ENCODE results near the gene SCYGR3. TPM values are rescaled to one million over a fixed set of nuclear protein-coding genes. Genes with fewer than 3 reads are reported as not detected.

SCYGR3 gene
- total RNA-seq, 4 donors from 2014 or later, result not detected

DNA sequence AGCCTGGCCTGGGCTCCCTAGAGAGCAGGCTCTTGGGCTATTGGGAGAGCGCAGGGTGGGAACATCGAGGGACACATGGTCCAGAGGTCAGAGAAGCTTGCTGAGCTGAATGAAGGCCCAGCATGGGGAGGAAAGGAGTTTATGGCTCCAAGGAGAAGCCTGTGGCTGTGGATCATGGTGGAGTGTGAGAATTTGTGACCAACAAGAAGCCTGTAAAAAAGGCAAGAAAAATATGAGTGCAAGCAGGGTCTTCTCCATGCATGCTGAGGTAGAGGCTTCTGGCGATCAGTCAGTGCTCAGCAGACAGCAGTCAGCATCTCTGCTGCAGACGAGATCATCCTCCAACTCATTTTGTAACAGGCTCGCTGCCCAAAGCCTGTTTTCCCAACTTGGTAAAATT is 1.3 kb upstream of the SCYGR3 start:
- intact Hi-C loops (cut with DNase I; ENCODE audit: low total_unique reads), result no loop called here
- Histone ChIP-seq H3K27ac (no peak overlapping the region), H3K9me3 (no peaks in the 10 kb centered on the region), H3K36me3 (no peaks in the 10 kb centered on the region), H3K4me1 (no peaks in the 10 kb centered on the region), H3K4me3 (no peak overlapping the region), H3K27me3 (peaks cover 0 to 6% (median 0%) of the 10 kb centered on the region in 3 donors)
- TF ChIP-seq POLR2A (IDR thresholded peaks at IDR 0.05), result no peak
- no peak for TF ChIP-seq CTCF (IDR thresholded peaks at IDR 0.05 in 4 of 5, conservative IDR thresholded peaks at IDR 0.05 in 1 of 5)
- ATAC-seq (no peak), DNase-seq (no peak)
- in situ Hi-C loops (cut with MboI; ENCODE audit: low sequenced_read_pairs in 4 of 4), result no loop called here

- intact Hi-C loops (cut with DNase I; ENCODE audit: low total_unique reads), result no loop called here
- Histone ChIP-seq H3K27ac (no peak overlapping the region), H3K4me3 (no peak overlapping the region), H3K4me1 (no peaks in the 10 kb centered on the region), H3K27me3 (peaks cover 0 to 6% (median 0%) of the 10 kb centered on the region in 3 donors), H3K9me3 (no peaks in the 10 kb centered on the region), H3K36me3 (no peaks in the 10 kb centered on the region)
- DNase-seq (no peak), ATAC-seq (no peak)
- TF ChIP-seq POLR2A (IDR thresholded peaks at IDR 0.05) (no peak), CTCF (IDR thresholded peaks at IDR 0.05 in 4 of 5, conservative IDR thresholded peaks at IDR 0.05 in 1 of 5) (no peak)
- in situ Hi-C loops (cut with MboI; ENCODE audit: low sequenced_read_pairs in 4 of 4), result no loop called here
These were observed 541 bp upstream of the SCYGR3 start for GRCh38 chr2:227615181-227615580.

DNA sequence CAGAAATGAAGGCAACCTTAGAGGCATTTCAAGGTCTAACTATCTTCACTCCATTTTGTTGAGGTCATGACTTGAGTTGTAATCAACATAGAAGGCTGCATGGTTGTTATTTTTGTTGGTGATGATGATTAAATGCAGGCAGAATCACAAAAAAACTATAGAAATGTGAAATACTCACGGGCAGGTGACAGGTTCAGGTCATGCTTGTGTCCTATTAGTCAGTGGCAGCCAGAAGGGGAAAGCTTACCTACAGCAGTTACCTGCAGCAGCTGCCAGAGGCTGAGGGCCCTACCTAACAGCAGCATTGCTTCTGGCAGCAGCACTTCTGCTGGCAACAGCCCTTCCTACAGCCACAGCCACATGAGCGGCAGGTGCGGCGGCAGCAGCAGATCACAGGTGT is 394 bp downstream of the SCYGR3 start:
- in situ Hi-C loops (cut with MboI; ENCODE audit: low sequenced_read_pairs in 4 of 4), result no loop called here
- Histone ChIP-seq H3K27me3 (peaks cover 0 to 6% (median 0%) of the 10 kb centered on the region in 3 donors), H3K27ac (no peak overlapping the region), H3K9me3 (no peaks in the 10 kb centered on the region), H3K36me3 (no peaks in the 10 kb centered on the region), H3K4me3 (no peak overlapping the region), H3K4me1 (no peaks in the 10 kb centered on the region)
- no peak for ATAC-seq
- no peak for DNase-seq
- intact Hi-C loops (cut with DNase I; ENCODE audit: low total_unique reads), result no loop called here
- TF ChIP-seq CTCF (IDR thresholded peaks at IDR 0.05 in 4 of 5, conservative IDR thresholded peaks at IDR 0.05 in 1 of 5) (no peak), POLR2A (IDR thresholded peaks at IDR 0.05) (no peak)

DNA sequence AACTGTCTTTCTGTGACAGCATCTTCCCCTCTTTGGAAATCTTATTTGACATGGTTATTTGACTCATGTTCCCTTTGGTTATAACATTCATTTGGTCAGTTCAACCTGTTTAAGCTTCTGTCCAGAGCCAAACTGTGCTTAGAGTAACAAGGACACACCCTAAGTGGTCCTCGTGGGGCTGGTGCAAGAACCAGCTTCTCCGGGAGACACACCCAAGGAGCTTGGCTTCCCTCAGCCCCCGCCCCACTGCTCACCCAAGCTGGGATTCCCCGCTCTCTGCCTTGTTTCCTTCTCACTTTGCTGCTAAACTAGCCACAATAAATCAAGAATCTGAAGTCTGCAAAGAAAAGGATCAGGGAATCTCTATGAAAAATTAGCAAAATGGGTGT is 1.4 kb downstream of the SCYGR3 start:
- no peak overlapping the region for H3K4me3 ChIP-seq
- intact Hi-C loops (cut with DNase I; ENCODE audit: low total_unique reads) (no loop called here), in situ Hi-C loops (cut with MboI; ENCODE audit: low sequenced_read_pairs in 4 of 4) (no loop called here)
- no peak overlapping the region for H3K27ac ChIP-seq
- H3K9me3 ChIP-seq, result no peaks in the 10 kb centered on the region
- H3K4me1 ChIP-seq, result no peaks in the 10 kb centered on the region
- no peak for ATAC-seq
- no peak for DNase-seq
- TF ChIP-seq CTCF (IDR thresholded peaks at IDR 0.05 in 4 of 5, conservative IDR thresholded peaks at IDR 0.05 in 1 of 5) (no peak), POLR2A (IDR thresholded peaks at IDR 0.05) (no peak)
- no peaks in the 10 kb centered on the region for H3K36me3 ChIP-seq
- H3K27me3 ChIP-seq, result peaks cover 0 to 5% (median 0%) of the 10 kb centered on the region in 3 donors

DNA sequence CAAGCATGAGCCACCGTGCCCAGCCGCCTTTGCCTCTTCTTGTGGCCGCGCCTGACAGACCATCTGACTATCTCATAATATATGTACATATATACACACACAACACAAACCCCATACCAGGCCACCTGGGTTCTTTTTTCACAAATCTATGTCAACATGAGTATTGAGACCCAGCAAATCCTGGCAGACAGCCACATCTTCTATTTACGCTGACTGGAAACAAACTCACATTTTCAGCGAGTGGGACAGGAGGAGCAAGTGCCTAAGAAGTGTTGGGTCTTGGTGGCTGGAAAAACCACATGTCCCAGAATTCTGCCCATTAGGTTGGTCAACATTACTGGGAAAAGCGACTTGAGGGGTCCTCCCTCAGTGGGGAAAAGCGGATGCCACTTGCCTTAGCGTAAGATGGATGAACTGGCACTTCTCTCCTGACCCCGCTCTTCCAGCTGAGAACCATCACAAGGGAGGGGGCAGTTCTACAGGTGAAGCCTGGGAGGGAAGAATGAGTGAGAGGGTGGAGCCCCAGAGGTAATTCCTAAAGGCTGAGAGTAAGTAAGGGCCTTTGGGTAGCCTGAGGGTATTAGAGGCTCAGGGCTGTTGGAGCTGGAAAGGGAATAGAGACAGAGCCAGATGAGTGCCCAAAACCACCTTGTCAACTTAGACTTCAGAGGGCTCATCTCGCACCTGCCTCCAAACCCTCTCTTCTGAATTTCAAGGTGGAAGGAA is 1.9 kb downstream of the SCYGR3 start:
- no peak overlapping the region for H3K4me3 ChIP-seq
- TF ChIP-seq CTCF (IDR thresholded peaks at IDR 0.05 in 4 of 5, conservative IDR thresholded peaks at IDR 0.05 in 1 of 5) (no peak), POLR2A (IDR thresholded peaks at IDR 0.05) (no peak)
- H3K36me3 ChIP-seq, result no peaks in the 10 kb centered on the region
- no peaks in the 10 kb centered on the region for H3K27me3 ChIP-seq
- H3K4me1 ChIP-seq, result no peaks in the 10 kb centered on the region
- ATAC-seq, result no peak
- no peak for DNase-seq
- H3K27ac ChIP-seq, result no peak overlapping the region
- in situ Hi-C loops (cut with MboI; ENCODE audit: low sequenced_read_pairs in 4 of 4), result no loop called here
- no peaks in the 10 kb centered on the region for H3K9me3 ChIP-seq
- intact Hi-C loops (cut with DNase I; ENCODE audit: low total_unique reads), result no loop called here
